IPS-20b (cell line): Measurements from ENCODE around the gene FOXL3.

Source experiments
- H3K27ac ChIP-seq: one replicate; pipeline ENCODE4 v1.5.1; 2013; ENCODE audit warnings: low read length
- H3K27me3 ChIP-seq: 2 replicates; pipeline ENCODE4 v1.6.1; 2013; ENCODE audit warnings: mild to moderate bottlenecking, low read length, inconsistent platforms; ENCODE audit not compliant: insufficient read depth
- H3K36me3 ChIP-seq: 2 replicates; pipeline ENCODE4 v1.6.1; 2013; ENCODE audit warnings: low read depth, mild to moderate bottlenecking, inconsistent platforms, low read length, moderate library complexity; ENCODE audit not compliant: insufficient read depth
- H3K4me1 ChIP-seq: 2 replicates; pipeline ENCODE4 v1.6.1; 2013; ENCODE audit warnings: mild to moderate bottlenecking, control low read depth, inconsistent platforms, low read length, moderate library complexity; ENCODE audit not compliant: insufficient read depth
- H3K4me3 ChIP-seq: 2 replicates; pipeline ENCODE4 v1.5.1; 2013; ENCODE audit warnings: mild to moderate bottlenecking, low read length, inconsistent platforms
- H3K9ac ChIP-seq: 2 replicates; pipeline ENCODE4 v1.6.1; 2013; ENCODE audit warnings: low read depth, mild to moderate bottlenecking, inconsistent platforms, low read length, moderate library complexity
- H3K9me3 ChIP-seq: 2 replicates; pipeline ENCODE4 v1.6.1; 2013; ENCODE audit warnings: mild to moderate bottlenecking, low read depth, low read length, inconsistent platforms; ENCODE audit not compliant: insufficient read depth

FOXL3 gene

GRCh38 chr7:273327-273726 lies 16.6 kb upstream of the FOXL3 start:
- Histone ChIP-seq H3K9me3 (peaks cover 82% of the 10 kb centered on the region), H3K4me3 (no peak overlapping the region), H3K4me1 (no peaks in the 10 kb centered on the region), H3K27me3 (no peaks in the 10 kb centered on the region), H3K27ac (no peak overlapping the region), H3K36me3 (no peaks in the 10 kb centered on the region), H3K9ac (no peak overlapping the region)

DNA sequence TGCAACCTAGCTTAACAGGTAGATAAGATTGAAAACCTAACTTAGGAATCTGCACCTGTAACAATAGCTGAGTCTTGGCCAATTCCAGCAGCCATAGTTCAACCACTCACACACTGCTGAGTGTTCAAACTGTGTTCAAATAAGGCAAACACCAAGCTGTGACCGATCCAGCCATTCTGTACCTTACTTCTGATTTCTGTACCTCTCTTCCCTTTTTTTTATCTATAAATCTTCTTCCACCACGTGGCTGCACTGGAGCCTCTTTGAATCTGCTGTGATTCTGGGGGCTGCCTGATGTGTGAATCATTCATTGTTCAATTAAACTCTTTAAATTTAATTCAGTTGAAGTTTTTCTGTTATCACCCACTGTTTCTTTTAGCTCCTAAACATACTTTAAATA lies 15.7 kb upstream of the FOXL3 start:
- no peak overlapping the region for H3K4me3 ChIP-seq
- no peak overlapping the region for H3K27ac ChIP-seq
- H3K36me3 ChIP-seq: no peaks in the 10 kb centered on the region
- H3K4me1 ChIP-seq: no peaks in the 10 kb centered on the region
- H3K27me3 ChIP-seq: no peaks in the 10 kb centered on the region
- peaks cover 72% of the 10 kb centered on the region for H3K9me3 ChIP-seq
- H3K9ac ChIP-seq: no peak overlapping the region

- Histone ChIP-seq H3K9me3 (peaks cover 57% of the 10 kb centered on the region), H3K27ac (no peak overlapping the region), H3K27me3 (no peaks in the 10 kb centered on the region), H3K4me3 (no peak overlapping the region), H3K4me1 (no peaks in the 10 kb centered on the region), H3K9ac (no peak overlapping the region), H3K36me3 (no peaks in the 10 kb centered on the region)
Measured at GRCh38 chr7:276230-276835, 13.6 kb upstream of the FOXL3 start.

- Histone ChIP-seq H3K27ac (no peak overlapping the region), H3K27me3 (no peaks in the 10 kb centered on the region), H3K4me1 (no peaks in the 10 kb centered on the region), H3K9ac (no peak overlapping the region), H3K36me3 (no peaks in the 10 kb centered on the region), H3K9me3 (peaks cover 59% of the 10 kb centered on the region), H3K4me3 (no peak overlapping the region)
Measured at GRCh38 chr7:277228-277627, 12.7 kb upstream of the FOXL3 start.

GRCh38 chr7:278081-278480 lies 11.9 kb upstream of the FOXL3 start:
- H3K4me1 ChIP-seq: no peaks in the 10 kb centered on the region
- no peak overlapping the region for H3K27ac ChIP-seq
- H3K36me3 ChIP-seq: no peaks in the 10 kb centered on the region
- no peaks in the 10 kb centered on the region for H3K27me3 ChIP-seq
- no peak overlapping the region for H3K9ac ChIP-seq
- H3K9me3 ChIP-seq: peaks cover 51% of the 10 kb centered on the region
- H3K4me3 ChIP-seq: no peak overlapping the region

- H3K9me3 ChIP-seq: peaks cover 36% of the 10 kb centered on the region
- H3K9ac ChIP-seq: no peak overlapping the region
- no peaks in the 10 kb centered on the region for H3K36me3 ChIP-seq
- no peak overlapping the region for H3K4me3 ChIP-seq
- H3K27ac ChIP-seq: no peak overlapping the region
- no peaks in the 10 kb centered on the region for H3K4me1 ChIP-seq
- H3K27me3 ChIP-seq: no peaks in the 10 kb centered on the region
Measured at GRCh38 chr7:279821-280220, 10.1 kb upstream of the FOXL3 start.

GRCh38 chr7:280461-280860 lies 9.5 kb upstream of the FOXL3 start:
- Histone ChIP-seq H3K9me3 (peaks cover 30% of the 10 kb centered on the region), H3K27ac (no peak overlapping the region), H3K4me1 (no peaks in the 10 kb centered on the region), H3K36me3 (no peaks in the 10 kb centered on the region), H3K9ac (no peak overlapping the region), H3K27me3 (no peaks in the 10 kb centered on the region; the same call in 1 of the 2 replicates), H3K4me3 (no peak overlapping the region)

GRCh38 chr7:281637-282036 lies 8.3 kb upstream of the FOXL3 start:
- peaks cover 18% of the 10 kb centered on the region for H3K9me3 ChIP-seq
- H3K4me3 ChIP-seq: no peak overlapping the region
- H3K27ac ChIP-seq: no peak overlapping the region
- no peak overlapping the region for H3K9ac ChIP-seq
- no peaks in the 10 kb centered on the region for H3K4me1 ChIP-seq
- no peaks in the 10 kb centered on the region; the same call in 1 of the 2 replicates for H3K27me3 ChIP-seq
- H3K36me3 ChIP-seq: no peaks in the 10 kb centered on the region

DNA sequence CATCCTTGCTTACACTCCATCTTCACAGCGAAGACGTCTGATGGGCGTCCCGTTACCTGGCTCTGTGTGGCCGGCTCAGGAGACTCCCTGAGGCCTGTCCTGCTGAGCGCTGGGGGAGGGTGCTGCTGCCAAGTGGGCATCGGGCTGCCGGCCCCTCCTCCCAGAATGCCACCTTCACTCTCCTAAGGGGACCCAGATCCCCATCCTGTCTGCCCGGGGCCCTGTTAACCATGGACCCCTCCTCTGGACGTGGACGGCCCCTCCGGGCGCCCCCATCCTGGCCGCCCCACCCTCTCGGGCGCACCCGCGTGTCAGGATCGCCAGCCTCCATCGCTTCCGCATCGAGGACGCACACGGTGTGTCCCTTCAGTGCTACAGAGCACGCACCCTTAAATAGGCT lies 7.3 kb upstream of the FOXL3 start:
- Histone ChIP-seq H3K27ac (no peak overlapping the region), H3K36me3 (no peaks in the 10 kb centered on the region), H3K9ac (no peak overlapping the region), H3K4me3 (no peak overlapping the region), H3K4me1 (no peaks in the 10 kb centered on the region), H3K27me3 (peaks cover 4% of the 10 kb centered on the region; the same call in 1 of the 2 replicates), H3K9me3 (peaks cover 8% of the 10 kb centered on the region)

- no peaks in the 10 kb centered on the region for H3K36me3 ChIP-seq
- no peaks in the 10 kb centered on the region for H3K4me1 ChIP-seq
- peaks cover 6% of the 10 kb centered on the region for H3K9me3 ChIP-seq
Measured at GRCh38 chr7:284762-285722, 4.9 kb upstream of the FOXL3 start.

DNA sequence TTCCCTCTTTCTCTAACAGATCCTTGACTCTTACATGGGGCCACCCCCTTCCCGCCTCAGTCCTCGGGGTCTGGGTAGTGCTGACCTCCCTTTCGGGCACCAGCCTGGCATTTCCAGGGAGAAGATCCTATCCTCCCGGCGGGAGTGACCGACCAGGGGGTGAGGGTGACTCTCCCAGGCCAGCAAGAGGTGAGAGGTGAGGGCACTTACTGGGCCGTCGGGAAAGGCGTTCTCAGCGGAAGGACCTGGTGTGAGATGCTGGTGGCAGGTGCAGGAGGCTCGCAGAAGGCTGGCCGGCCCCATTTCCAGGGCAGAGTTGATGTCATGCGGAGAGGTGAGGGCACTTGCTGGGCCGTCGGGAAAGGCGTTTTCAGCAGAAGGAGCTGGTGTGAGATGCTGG lies 4.2 kb upstream of the FOXL3 start:
- Histone ChIP-seq H3K27me3 (peaks cover 35% of the 10 kb centered on the region; the same call in 1 of the 2 replicates), H3K4me1 (no peaks in the 10 kb centered on the region), H3K36me3 (no peaks in the 10 kb centered on the region), H3K27ac (no peak overlapping the region), H3K9me3 (peaks cover 6% of the 10 kb centered on the region), H3K9ac (no peak overlapping the region), H3K4me3 (no peak overlapping the region)

More at GRCh38 chr7:284762-285722, 4.9 kb upstream of the FOXL3 start:
- Histone ChIP-seq H3K9ac (no peak overlapping the region), H3K4me3 (no peak overlapping the region), H3K27me3 (peaks cover 28% of the 10 kb centered on the region; the same call in 1 of the 2 replicates), H3K27ac (no peak overlapping the region)

- Histone ChIP-seq H3K27me3 (peaks cover 39% of the 10 kb centered on the region; the same call in 1 of the 2 replicates), H3K27ac (no peak overlapping the region), H3K9ac (no peak overlapping the region), H3K9me3 (peaks cover 5% of the 10 kb centered on the region), H3K36me3 (no peaks in the 10 kb centered on the region), H3K4me1 (no peaks in the 10 kb centered on the region), H3K4me3 (no peak overlapping the region)
Measured at GRCh38 chr7:286266-286665, 3.7 kb upstream of the FOXL3 start.
